Measurements from ENCODE around the gene OSER1.
A peak's percentile ranks its signal among the peaks of the same experiment; 100 is the strongest.

Gene OSER1

DNA sequence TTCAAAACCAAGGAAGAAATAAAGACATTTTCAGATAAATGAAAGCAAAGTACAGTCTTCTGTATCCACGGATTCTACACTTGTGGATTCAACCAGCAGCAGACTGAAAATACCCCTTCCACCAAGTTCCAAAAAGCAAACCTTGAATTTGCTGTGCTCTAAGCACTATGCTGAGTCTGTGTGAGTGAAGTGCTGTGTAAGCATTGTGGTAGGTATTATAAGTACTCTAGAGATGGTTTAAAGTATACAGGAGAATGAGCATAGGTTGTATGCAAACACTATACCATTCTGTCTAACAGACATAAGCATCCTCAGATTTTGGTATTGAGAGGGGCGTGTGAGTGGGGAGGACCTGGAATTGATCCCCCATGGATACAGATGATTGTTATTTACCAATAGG lies 9.6 kb downstream of the OSER1 start:
- no peak overlapping the region for H3K23ac ChIP-seq (ENCODE audit: low read length)
- H4K8ac ChIP-seq (ENCODE audit: low read depth, low read length) = no peak overlapping the region
- no peak overlapping the region for H2BK5ac ChIP-seq (ENCODE audit: low read depth, low read length, poor library complexity)
- H2AK5ac ChIP-seq (ENCODE audit: low read length) = no peak overlapping the region
- H3K9ac ChIP-seq (ENCODE audit: low read length) = no peak overlapping the region
- H3K4ac ChIP-seq (ENCODE audit: low read depth, low read length) = no peak overlapping the region
- no peak overlapping the region for H2BK120ac ChIP-seq (ENCODE audit: insufficient read depth, low read length, poor library complexity)
- H3K79me1 ChIP-seq (ENCODE audit: low read length) = peaks cover 11% of the 10 kb centered on the region
- no peak overlapping the region for H3K14ac ChIP-seq (ENCODE audit: low read length)
- H4K12ac ChIP-seq (ENCODE audit: low read depth, low read length) = no peak overlapping the region
- no peak overlapping the region for H4K91ac ChIP-seq (ENCODE audit: low read depth, low read length)
- no CpG with 5 or more reads among the region's 2 CpGs for WGBS (ENCODE audit: extremely low coverage, insufficient coverage, insufficient read length)
- H3K79me2 ChIP-seq (ENCODE audit: control insufficient read depth, insufficient read depth, low read length, poor library complexity) = peaks cover 3% of the 10 kb centered on the region
- H3K4me1 ChIP-seq (ENCODE audit: control insufficient read depth in 1 of 2, insufficient read depth in 2 of 2, low read length in 2 of 2) = peaks cover 2 to 6% of the 10 kb centered on the region in 2 experiments
- H3K18ac ChIP-seq (ENCODE audit: low read length) = no peak overlapping the region
- no peak overlapping the region for H2BK12ac ChIP-seq (ENCODE audit: low read length)
- no peak overlapping the region for H3K27ac ChIP-seq (ENCODE audit: low read depth, low read length)
- no peak overlapping the region for H3K4me3 ChIP-seq (ENCODE audit: low read depth, low read length)
- no peak for DNase-seq
- H3K4me2 ChIP-seq (ENCODE audit: low read length) = no peak overlapping the region
- H3K27me3 ChIP-seq (ENCODE audit: insufficient read depth, low read length) = no peaks in the 10 kb centered on the region
- no peak overlapping the region for H2AFZ ChIP-seq (ENCODE audit: insufficient read depth, low read length, poor library complexity)
- H3K36me3 ChIP-seq (ENCODE audit: control insufficient read depth in 1 of 2, insufficient read depth in 2 of 2, low read length in 2 of 2) = peaks cover 21 to 36% of the 10 kb centered on the region in 2 experiments
- no peaks in the 10 kb centered on the region for H3K9me3 ChIP-seq (ENCODE audit: insufficient read depth, low read depth, low read length)

DNA sequence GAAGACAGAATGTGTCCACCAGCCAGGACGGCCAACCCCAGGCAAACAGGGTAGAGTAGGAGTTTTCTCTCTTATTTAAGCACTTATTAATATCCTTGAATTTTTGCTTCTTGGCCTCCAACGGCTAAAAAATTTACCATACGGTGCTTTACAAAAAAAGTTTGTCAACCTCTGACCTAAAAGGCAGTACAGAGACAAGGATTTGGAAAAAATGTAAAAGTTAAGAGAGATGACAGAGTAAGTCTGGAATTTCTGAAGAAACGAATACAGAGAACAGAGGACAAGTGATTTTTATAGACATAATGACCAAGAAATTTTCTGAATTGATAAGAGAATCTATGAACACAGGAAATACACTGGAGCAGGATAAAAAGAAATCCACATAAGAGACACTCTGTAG lies 10.2 kb downstream of the OSER1 start:
- Histone ChIP-seq H2AK5ac (ENCODE audit: low read length) (no peak overlapping the region), H3K18ac (ENCODE audit: low read length) (no peak overlapping the region), H4K12ac (ENCODE audit: low read depth, low read length) (no peak overlapping the region), H3K4me3 (ENCODE audit: low read depth, low read length) (no peak overlapping the region), H3K27ac (ENCODE audit: low read depth, low read length) (no peak overlapping the region), H3K36me3 (ENCODE audit: control insufficient read depth in 1 of 2, insufficient read depth in 2 of 2, low read length in 2 of 2) (peaks cover 21 to 34% of the 10 kb centered on the region in 2 experiments), H3K9ac (ENCODE audit: low read length) (no peak overlapping the region), H3K4me1 (ENCODE audit: control insufficient read depth in 1 of 2, insufficient read depth in 2 of 2, low read length in 2 of 2) (peaks cover 2 to 6% of the 10 kb centered on the region in 2 experiments), H4K8ac (ENCODE audit: low read depth, low read length) (peak overlapping the region; percentile 4), H2BK12ac (ENCODE audit: low read length) (no peak overlapping the region), H3K79me1 (ENCODE audit: low read length) (peaks cover 11% of the 10 kb centered on the region), H3K4ac (ENCODE audit: low read depth, low read length) (no peak overlapping the region), H3K14ac (ENCODE audit: low read length) (no peak overlapping the region), H2BK120ac (ENCODE audit: insufficient read depth, low read length, poor library complexity) (no peak overlapping the region), H3K79me2 (ENCODE audit: control insufficient read depth, insufficient read depth, low read length, poor library complexity) (peaks cover 3% of the 10 kb centered on the region), H3K9me3 (ENCODE audit: insufficient read depth, low read depth, low read length) (no peaks in the 10 kb centered on the region), H3K4me2 (ENCODE audit: low read length) (no peak overlapping the region), H3K27me3 (ENCODE audit: insufficient read depth, low read length) (no peaks in the 10 kb centered on the region), H4K91ac (ENCODE audit: low read depth, low read length) (no peak overlapping the region), H2BK5ac (ENCODE audit: low read depth, low read length, poor library complexity) (peak overlapping the region; percentile 64), H3K23ac (ENCODE audit: low read length) (no peak overlapping the region), H2AFZ (ENCODE audit: insufficient read depth, low read length, poor library complexity) (no peak overlapping the region)
- peak in 1 of 2 donors; percentile 44 for DNase-seq
- WGBS (ENCODE audit: extremely low coverage, insufficient coverage, insufficient read length) = no CpG with 5 or more reads among the region's 4 CpGs

DNA sequence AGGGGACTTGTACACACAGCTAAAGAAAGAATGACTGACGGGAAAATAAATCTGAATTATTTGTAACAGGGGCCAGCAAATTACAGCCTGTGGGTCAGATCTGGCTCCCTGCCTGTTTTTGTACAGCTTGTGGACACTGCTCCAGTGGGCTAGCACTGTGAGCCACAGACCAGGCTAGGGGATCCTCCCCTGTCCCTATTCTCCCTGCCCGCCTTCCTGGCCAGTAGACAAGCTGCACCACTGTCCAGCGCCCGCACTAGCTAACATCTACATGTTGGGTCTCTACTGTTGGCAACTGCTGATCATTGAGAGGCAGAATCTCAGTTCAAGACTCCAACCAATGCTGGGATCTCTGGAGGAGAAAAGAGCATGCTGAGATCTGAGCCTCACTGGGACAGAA lies 10.7 kb downstream of the OSER1 start:
- Histone ChIP-seq H3K18ac (ENCODE audit: low read length) (peak overlapping the region; percentile 89), H4K8ac (ENCODE audit: low read depth, low read length) (peak overlapping the region; percentile 4), H4K12ac (ENCODE audit: low read depth, low read length) (no peak overlapping the region), H2AFZ (ENCODE audit: insufficient read depth, low read length, poor library complexity) (peak overlapping the region; percentile 54), H3K36me3 (ENCODE audit: control insufficient read depth in 1 of 2, insufficient read depth in 2 of 2, low read length in 2 of 2) (peaks cover 20 to 34% of the 10 kb centered on the region in 2 experiments), H3K9ac (ENCODE audit: low read length) (no peak overlapping the region), H2BK5ac (ENCODE audit: low read depth, low read length, poor library complexity) (peak overlapping the region; percentile 64), H3K4ac (ENCODE audit: low read depth, low read length) (no peak overlapping the region), H3K79me1 (ENCODE audit: low read length) (peaks cover 10% of the 10 kb centered on the region), H3K4me2 (ENCODE audit: low read length) (no peak overlapping the region), H2BK12ac (ENCODE audit: low read length) (peak overlapping the region; percentile 17), H3K27ac (ENCODE audit: low read depth, low read length) (no peak overlapping the region), H2BK120ac (ENCODE audit: insufficient read depth, low read length, poor library complexity) (peak overlapping the region; percentile 11), H3K14ac (ENCODE audit: low read length) (peak overlapping the region; percentile 19), H2AK5ac (ENCODE audit: low read length) (no peak overlapping the region), H3K79me2 (ENCODE audit: control insufficient read depth, insufficient read depth, low read length, poor library complexity) (peaks cover 3% of the 10 kb centered on the region), H3K9me3 (ENCODE audit: insufficient read depth, low read depth, low read length) (no peaks in the 10 kb centered on the region), H3K27me3 (ENCODE audit: insufficient read depth, low read length) (no peaks in the 10 kb centered on the region), H4K91ac (ENCODE audit: low read depth, low read length) (peak overlapping the region; percentile 47), H3K23ac (ENCODE audit: low read length) (no peak overlapping the region), H3K4me3 (ENCODE audit: low read depth, low read length) (no peak overlapping the region), H3K4me1 (ENCODE audit: control insufficient read depth in 1 of 2, insufficient read depth in 2 of 2, low read length in 2 of 2) (peaks cover 2 to 6% of the 10 kb centered on the region in 2 experiments)
- DNase-seq = no peak
- no CpG with 5 or more reads among the region's 4 CpGs for WGBS (ENCODE audit: extremely low coverage, insufficient coverage, insufficient read length)

DNA sequence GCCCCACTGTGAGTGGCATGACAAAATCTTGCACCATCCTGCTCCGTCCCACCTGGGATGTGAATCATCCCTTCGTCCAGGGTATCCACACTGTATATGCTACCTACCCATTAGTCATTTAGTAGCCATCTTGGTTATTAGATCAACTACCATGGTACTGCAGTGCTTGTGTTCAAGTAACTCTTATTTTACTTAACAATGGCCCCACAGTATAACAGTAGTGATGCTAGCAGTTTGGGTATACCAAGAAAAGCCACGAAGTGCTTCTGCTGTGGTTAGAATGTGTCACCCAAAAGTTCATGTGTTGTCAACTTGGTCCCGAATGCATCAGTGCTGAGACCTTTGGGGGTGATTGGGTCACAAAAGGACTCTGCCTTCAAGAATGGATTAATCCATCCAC lies 11.7 kb downstream of the OSER1 start:
- DNase-seq = no peak
- Histone ChIP-seq H3K9ac (ENCODE audit: low read length) (no peak overlapping the region), H4K91ac (ENCODE audit: low read depth, low read length) (no peak overlapping the region), H3K14ac (ENCODE audit: low read length) (no peak overlapping the region), H3K4me2 (ENCODE audit: low read length) (no peak overlapping the region), H2BK120ac (ENCODE audit: insufficient read depth, low read length, poor library complexity) (no peak overlapping the region), H3K36me3 (ENCODE audit: control insufficient read depth in 1 of 2, insufficient read depth in 2 of 2, low read length in 2 of 2) (peaks cover 18 to 34% of the 10 kb centered on the region in 2 experiments), H2BK5ac (ENCODE audit: low read depth, low read length, poor library complexity) (no peak overlapping the region), H2BK12ac (ENCODE audit: low read length) (no peak overlapping the region), H3K9me3 (ENCODE audit: insufficient read depth, low read depth, low read length) (no peaks in the 10 kb centered on the region), H3K27me3 (ENCODE audit: insufficient read depth, low read length) (no peaks in the 10 kb centered on the region), H4K8ac (ENCODE audit: low read depth, low read length) (no peak overlapping the region), H3K4ac (ENCODE audit: low read depth, low read length) (no peak overlapping the region), H3K4me1 (ENCODE audit: control insufficient read depth in 1 of 2, insufficient read depth in 2 of 2, low read length in 2 of 2) (peaks cover 0 to 4% of the 10 kb centered on the region in 2 experiments), H3K79me2 (ENCODE audit: control insufficient read depth, insufficient read depth, low read length, poor library complexity) (peaks cover 1% of the 10 kb centered on the region), H2AK5ac (ENCODE audit: low read length) (no peak overlapping the region), H3K79me1 (ENCODE audit: low read length) (peaks cover 6% of the 10 kb centered on the region), H3K18ac (ENCODE audit: low read length) (no peak overlapping the region), H4K12ac (ENCODE audit: low read depth, low read length) (no peak overlapping the region), H3K4me3 (ENCODE audit: low read depth, low read length) (no peak overlapping the region), H3K27ac (ENCODE audit: low read depth, low read length) (no peak overlapping the region), H3K23ac (ENCODE audit: low read length) (no peak overlapping the region), H2AFZ (ENCODE audit: insufficient read depth, low read length, poor library complexity) (no peak overlapping the region)
- no CpG with 5 or more reads among the region's 4 CpGs for WGBS (ENCODE audit: extremely low coverage, insufficient coverage, insufficient read length)

All from trophoblast cell (in vitro differentiated cells and primary cell).